HG02571 (cell line): ENCODE results near the gene BCL2L13.
"Not testable (repeated sequence)": the region's sequence is repeated elsewhere in the genome, so short reads cannot be mapped to it uniquely, and the experiment has no call there.

Source experiments
- ATAC-seq: cut with Tn5 transposase; IDR thresholded peaks from one replicate; pipeline ENCODE4 v1.9.1; 2021; ENCODE audit warnings: mild to moderate bottlenecking, moderate library complexity; ENCODE audit not compliant: unreplicated experiment

Gene BCL2L13

GRCh38 chr22:17633998-17634323, 4.6 kb upstream of the BCL2L13 start:
- ATAC-seq: no peak

GRCh38 chr22:17634696-17635095, 3.9 kb upstream of the BCL2L13 start:
- no peak for ATAC-seq

DNA sequence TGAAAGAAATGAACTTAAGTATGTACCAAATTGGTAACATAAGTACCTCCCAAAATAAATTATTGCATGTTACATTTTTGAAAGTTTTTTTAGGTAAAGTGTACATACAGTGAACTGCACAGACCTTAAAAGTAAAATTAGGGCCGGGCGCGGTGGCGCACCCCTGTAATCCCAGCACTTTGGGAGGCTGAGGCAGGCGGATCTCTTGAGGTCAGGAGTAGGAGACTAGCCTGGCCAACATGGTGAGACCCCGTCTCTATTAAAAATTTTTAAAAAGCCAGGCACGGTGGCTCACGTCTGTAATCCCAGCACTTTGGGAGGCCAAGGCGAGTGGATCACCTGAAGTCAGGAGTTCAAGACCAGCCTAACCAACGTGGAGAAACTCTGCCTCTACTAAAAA, 1.7 kb upstream of the BCL2L13 start:
- ATAC-seq: not testable (repeated sequence)

DNA sequence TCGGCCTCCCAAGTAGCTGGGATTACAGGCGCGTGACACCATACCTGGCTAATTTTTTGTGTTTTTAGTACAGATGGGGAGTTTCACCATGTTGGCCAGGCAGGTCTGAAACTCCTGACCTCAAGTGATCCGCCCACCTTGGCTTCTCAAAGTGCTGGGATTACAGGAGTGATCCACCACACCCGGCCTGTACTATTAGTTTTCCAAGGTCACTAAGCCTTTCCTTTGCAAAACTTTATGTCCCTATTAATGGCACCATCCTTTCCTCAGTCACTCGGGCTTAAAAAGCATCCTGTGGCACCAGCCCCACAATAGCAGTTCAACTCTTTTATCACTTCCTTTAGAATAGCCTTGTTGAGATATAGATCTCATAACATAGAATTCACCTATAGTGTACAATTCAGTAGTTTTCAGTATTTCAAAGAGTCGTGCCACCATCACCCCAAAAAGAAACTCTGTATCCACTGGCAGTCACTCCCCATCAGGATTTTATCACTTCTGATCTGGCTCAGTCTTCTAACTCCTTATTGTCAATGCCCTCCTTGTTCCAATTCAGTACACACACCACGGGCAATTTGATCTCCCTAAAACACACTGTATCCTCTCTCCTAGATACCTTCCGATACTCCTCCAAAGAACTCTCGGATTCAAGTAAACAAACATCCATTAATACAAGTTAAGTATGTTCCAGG, 921 bp upstream of the BCL2L13 start:
- ATAC-seq: no peak

DNA sequence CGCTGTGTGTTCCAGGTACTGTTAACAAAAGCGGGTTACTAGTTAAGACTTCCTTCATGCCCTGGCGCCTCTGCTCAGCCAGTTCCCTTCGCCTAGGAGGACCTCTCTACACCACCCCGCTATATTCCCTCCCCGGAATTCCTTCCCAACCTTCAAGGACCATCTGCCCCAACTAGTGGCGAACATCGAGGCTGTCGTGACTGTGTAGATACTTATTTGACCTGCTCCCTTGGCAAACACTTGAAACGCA, 450 bp upstream of the BCL2L13 start:
- ATAC-seq: peak; percentile 9

GRCh38 chr22:17639247-17639741, 737 bp downstream of the BCL2L13 start:
- no peak for ATAC-seq

DNA sequence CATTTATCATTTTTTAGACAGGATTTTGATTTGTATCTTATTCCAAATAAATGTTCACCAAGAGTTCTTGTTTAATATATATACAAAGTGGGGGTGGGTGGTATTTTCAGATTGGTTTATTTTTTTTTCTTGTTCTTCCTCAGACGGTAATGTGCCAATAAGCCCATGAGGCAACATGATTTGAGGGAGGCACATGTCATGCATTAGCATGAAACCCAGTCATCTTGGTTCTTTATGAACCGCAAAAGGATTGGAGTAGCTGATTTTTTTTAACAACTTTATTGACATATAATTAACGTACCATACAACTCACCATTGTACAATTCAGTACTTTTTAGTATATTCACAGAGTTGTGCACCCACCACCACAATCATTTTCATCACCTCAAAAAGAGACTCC, 2.7 kb downstream of the BCL2L13 start:
- no peak for ATAC-seq

GRCh38 chr22:17642357-17642756, 3.8 kb downstream of the BCL2L13 start:
- ATAC-seq: not testable (repeated sequence)

DNA sequence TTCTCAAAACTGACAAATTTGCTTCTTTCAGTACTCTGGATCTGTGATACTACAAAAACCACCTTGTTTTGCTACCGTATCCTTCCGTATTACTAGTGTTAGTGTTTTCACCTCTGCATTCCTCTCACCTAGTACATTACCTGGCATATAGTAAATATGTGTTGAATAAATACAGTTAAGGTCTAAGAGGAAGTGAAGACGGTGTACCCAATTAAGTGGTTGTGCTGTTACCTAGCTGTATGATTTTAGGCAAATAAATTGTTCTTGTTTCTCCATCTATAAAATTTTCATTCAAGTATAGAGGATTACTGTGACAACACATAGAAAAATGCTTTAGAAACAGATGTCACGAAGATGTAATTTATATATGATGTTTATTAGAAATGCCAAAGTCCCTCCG, 8.9 kb downstream of the BCL2L13 start:
- ATAC-seq: no peak

GRCh38 chr22:17647991-17648390, 9.4 kb downstream of the BCL2L13 start:
- no peak for ATAC-seq

DNA sequence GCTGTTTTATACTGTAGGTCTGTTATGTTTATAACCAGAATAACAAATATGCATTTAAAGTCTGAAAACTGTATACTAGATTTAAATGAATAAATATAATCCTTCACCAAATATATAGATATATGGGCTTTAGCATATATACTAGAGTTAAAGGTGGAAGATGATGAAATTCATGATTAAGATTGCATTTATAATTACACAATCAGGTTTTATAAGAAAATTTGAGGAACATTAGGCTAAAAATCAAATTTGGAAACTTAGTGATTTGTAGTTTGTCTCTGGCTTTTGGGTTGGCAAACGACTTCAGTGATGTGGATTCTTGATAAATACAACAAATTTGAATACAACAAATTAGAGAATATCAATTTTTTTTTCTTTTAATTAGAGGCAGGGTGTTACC, 10.0 kb downstream of the BCL2L13 start:
- ATAC-seq: no peak

DNA sequence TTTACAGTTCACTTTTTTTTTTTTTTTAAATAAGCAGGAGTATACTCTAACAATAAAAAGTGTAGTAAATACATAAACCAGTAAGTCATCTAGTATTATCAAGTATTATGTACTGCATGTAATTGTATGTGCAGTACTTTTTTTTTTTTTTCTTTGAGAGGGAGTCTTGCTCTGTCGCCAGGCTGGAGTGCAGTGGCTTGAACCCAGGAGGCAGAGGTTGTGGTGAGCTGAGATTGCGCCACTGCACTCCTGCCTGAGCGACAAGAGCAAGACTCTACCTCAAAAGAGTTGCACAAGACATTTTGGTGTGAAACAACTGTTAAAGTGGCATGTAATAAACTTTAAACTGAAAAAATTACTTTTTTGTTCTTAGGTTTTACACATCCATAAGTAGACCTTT, 16.7 kb downstream of the BCL2L13 start:
- no peak for ATAC-seq

DNA sequence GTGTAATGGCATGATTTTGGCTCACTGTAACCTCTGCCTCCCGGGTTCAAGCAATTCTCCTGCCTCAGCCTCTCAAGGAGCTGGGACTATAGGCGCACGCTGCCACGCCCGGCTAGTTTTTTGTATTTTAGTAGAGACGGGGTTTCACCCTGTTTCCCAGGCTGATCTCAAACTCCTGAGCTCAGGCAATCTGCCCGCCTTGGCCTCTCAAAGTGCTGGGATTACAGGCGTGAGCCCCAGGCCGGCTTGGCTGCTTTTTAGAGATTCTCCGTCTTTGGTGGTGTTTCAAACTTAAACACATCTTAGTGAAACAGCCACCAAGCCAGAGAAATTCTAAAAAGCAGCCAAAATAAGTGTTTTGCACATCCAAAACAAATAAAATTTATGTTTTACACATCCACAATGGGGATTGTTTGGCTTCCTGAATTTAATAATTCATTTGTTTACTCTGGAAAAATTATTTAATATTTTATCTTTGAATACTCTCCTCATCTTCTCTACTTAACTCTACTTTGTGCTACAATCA, 18.4 kb downstream of the BCL2L13 start:
- no peak for ATAC-seq

DNA sequence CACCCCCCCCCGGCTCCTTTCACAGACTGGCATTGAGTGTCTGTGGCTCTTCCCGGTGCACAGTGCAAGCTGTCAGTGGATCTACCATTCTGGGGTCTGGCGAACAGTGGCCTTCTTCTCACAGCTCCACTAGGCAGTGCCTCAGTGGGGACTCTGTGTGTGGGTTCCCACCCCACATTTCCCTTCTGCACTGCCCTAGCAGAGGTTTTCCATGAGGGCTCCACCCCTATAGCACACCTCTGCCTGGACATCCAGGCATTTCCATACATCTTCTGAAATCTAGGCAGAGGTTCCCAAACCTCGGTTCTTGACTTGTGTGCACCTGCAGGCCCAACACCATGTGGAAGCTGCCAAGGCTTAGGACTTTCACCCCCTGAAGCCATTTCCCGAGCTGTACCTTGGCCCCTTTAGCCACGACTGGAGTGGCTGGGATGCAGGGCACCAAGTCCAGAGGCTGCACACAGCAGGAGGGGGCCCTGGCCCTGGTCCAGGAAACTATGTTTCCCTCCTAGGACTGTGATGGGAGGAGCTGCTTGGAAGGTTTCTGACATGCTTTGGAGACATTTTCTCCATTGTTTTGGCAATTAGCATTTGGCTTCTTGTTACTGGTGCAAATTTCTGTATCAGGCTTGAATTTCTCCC, 26.0 kb downstream of the BCL2L13 start:
- no peak for ATAC-seq

DNA sequence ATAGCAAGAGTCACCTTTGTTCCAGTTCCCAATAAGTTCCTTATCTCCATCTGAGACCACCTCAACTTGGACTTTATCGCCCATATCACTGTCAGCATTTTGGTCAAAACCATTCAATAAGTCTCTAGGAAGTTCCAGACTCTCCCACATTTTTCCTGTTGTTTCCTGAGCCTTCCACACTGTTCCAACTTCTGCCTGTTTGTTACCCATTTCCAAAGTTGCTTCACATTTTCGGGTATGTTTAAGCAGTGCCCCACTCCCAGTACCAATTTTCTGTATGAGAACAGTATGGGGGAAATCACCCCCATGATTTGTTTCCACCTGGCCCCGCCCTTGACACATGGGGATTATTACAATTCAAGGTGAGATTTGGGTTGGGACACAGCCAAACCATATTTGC, 26.7 kb downstream of the BCL2L13 start:
- ATAC-seq: no peak

GRCh38 chr22:17665854-17666253, 27.3 kb downstream of the BCL2L13 start:
- ATAC-seq: no peak

DNA sequence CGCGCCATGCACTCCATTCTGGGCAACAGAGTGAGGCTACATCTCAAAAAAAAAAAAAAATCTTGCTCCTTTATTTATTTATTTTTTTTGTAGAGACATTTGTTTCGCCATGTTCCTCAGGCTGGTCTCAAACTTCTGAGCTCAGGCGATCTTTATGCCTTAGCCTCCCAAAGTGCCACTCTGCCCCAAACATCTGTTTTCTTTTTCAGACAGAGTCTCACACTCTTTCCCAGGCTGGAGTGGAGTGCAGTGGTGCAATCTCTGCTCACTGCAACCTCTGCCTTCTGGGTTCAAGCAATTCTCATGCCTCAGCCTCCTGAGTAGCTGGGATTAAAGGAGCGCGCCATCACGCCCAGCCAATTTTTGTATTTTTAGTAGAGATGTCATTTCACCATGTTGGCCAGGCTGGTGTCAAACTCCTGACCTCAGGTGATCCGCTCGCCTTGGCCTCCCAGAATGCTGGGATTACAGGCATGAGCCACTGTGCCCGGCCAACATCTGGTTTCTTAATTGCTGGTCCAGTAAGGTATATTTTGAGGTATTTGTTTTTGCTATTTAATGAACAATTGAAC, 33.0 kb downstream of the BCL2L13 start:
- ATAC-seq: not testable (repeated sequence)

DNA sequence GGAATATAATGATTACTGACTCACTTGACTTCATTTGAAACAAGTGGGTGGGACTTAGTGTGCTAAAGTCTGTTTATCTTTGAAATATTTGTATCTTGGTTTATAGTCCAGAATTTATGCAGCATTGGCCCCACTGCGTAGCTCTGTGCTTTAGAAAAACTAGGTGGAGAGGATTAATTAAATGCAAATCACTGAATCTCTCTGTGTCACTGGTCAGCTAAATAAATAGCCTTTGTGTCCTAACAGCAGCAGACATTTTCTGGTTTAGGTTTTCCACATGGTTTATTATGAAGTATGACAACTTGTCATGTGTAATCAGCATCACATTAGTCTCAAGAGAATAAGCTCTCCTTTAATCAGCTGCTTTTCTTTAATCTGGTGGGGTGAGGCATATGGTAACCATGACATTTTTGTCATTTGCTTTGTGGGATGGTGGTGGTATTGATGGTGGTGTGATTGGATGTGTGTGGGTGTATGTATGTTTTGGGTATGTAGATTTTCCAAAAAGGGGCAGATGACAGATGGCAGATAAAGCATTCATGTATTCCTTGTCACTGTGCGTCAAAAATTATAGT, 33.9 kb downstream of the BCL2L13 start:
- no peak for ATAC-seq

GRCh38 chr22:17674152-17674551, 35.6 kb downstream of the BCL2L13 start:
- ATAC-seq: no peak

DNA sequence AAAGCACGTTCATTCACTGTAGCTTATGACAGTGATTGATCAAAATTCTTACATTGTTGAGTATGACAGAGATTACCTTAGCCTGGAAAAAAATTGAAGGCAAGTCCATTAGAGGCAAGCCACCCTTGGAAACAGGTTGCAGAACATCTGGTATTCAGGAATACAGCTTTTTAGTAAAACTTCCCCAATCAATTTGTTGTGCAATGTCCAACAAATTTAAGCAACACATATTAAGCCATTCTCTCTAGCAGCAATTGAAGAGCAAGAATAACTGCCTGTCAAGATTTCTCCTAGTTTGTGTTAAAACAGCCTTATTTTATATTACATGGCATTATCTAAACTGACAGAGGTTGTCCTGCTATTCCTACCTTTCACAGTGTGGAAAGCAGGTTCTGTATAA, 37.0 kb downstream of the BCL2L13 start:
- ATAC-seq: no peak

GRCh38 chr22:17678817-17679385, 40.3 kb downstream of the BCL2L13 start:
- no peak for ATAC-seq

- no peak for ATAC-seq
These were observed 45.7 kb downstream of the BCL2L13 start for GRCh38 chr22:17684245-17684644.
